Activated CD4-positive, alpha-beta T cell treated with anti-CD3 and anti-CD28 coated beads for 48 hours (primary cell): ENCODE measurements around the gene HOMER1.
"Not testable (repeated sequence)": the region's sequence is repeated elsewhere in the genome, so short reads cannot be mapped to it uniquely, and the experiment has no call there.

Experiments used
- DNase-seq: peaks from one replicate; pipeline ENCODE4 v3.0.0-alpha.2; 2020

Gene HOMER1

DNA sequence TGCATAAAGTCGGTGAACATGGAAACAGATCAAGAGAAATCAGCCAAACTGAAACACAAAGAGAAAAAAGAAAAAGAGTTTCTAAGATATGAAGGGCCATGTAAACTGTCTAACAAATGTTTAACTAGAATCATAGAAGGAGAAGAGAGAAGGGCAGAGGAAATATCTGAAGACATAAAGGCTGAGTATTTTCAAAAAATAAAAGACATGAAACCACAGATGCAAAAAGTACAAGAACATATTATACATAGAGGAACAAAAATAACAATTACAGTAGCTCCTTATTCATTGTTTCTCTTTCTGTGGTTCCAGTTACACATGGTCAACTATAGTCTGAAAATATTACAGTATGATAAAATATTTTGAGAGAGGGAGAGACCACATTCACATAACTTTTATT, 106.3 kb downstream of the HOMER1 start:
- DNase-seq = no peak

- DNase-seq = no peak
These were observed 112.7 kb downstream of the HOMER1 start for GRCh38 chr5:79401216-79401615.

DNA sequence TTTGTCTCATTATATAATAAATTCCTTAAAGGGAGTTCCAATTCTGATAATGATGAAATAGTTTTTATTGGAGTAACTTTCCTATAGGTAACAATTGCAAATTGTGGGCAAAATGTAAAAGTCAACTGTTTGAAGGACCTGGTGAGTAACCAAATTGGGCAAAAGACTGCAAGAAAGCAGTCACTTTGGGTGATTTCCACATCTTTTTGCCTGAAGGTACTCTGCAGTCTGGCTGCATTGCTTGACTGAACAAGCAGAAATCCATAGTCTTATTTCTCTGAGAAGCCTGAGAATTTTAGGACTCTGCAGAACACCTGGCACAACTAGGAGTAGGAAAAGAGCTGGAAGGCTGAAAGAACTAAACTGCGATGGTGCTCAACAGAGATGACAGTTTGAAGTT, 114.9 kb downstream of the HOMER1 start:
- no peak for DNase-seq

DNA sequence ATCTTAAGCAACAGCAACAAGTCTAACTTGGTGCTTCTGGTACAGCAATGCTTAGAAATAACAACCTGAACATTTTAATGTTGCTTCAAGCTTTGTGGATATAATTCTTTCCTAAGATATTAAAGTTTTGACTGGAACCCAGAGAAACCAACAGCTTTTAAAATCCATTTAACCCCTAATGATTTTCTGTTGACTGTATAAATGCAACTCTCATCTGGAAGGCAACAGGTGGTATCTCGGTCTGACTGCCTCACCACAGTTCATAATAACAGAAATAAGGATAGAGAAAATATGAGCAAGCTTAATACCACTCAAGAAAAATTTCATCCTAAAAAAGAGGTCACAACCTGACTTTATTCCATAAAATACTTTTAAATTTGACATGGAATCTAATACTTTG, 116.9 kb downstream of the HOMER1 start:
- DNase-seq = no peak

DNA sequence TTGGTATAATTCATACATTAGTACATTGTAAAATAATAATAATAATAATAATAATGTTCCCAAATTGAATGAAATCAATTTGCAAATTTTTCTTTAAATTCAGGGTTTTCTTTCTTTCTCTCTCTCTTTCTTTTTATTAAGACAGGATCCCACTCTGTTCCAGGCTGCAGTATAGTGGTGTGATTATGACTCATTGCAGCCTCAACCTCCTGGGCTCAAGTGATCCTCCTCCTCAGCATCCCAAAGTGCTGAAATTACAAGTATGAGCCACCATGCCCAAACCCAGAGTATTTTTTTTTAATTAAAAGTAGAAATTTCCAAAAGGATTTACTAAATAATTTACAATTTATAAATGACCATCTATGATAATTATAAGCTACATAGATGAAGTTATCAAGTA, 117.7 kb downstream of the HOMER1 start:
- DNase-seq = no peak

DNA sequence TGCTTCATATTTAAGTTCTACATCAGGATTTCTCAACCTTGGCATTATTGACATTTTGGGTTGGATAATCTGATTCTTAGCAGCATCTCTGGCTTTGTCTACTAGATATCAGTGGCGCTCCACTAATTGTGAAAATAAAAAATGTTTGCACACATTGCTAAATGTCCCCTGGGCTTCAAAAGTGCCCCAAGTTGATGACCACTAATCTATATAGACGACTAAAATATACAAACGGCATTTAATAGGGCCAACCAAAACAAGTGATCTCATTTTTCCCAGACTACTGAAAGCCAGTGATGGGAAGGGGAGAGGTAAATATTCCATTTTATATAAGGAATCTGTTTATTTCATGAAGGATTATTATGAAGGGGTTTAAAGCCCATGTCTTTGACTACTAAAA, 118.6 kb downstream of the HOMER1 start:
- DNase-seq = no peak

GRCh38 chr5:79392776-79393175, 121.2 kb downstream of the HOMER1 start:
- DNase-seq = no peak

DNA sequence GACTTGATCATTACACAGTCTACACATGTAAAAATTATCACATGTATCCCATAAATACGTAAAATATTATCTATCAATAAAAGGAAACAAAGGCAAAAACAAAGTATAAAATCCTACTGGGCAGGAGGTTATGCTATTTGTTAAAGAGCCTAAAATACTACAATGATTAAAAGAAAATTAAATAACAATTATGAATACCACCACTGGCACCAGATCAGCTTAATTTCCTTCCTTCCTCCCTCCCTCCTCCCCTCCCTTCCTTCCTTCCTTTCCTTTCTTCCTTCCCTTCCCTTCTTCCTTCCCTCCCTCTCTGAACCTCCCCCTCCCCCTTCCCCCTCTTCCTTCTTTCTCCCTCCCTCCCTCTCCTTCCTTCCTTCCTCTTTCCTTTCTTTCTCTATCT, 127.3 kb downstream of the HOMER1 start:
- no peak for DNase-seq

DNA sequence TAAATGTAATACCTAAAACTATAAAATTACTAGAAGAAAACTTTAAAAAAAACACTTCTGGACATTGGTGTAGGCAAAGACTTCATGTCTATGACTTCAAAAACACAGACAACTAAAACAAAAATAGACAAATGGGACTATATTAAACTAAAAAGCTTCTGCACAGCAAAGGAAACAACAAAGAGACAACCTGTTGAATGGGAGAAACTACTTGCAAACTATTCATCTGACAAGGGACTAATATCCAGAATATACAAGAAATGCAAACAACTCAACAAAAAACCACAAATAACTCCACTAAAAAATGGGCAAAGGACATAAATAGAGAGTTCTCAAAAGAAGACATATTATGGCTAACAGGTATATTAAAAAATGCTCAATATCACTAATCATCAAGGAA, 128.8 kb downstream of the HOMER1 start:
- DNase-seq = not testable (repeated sequence)

GRCh38 chr5:79378510-79379186, 135.3 kb downstream of the HOMER1 start:
- no peak for DNase-seq

GRCh38 chr5:79357398-79357797, 156.5 kb downstream of the HOMER1 start:
- no peak for DNase-seq

- DNase-seq = no peak
These were observed 164.1 kb downstream of the HOMER1 start for GRCh38 chr5:79349881-79350280.

DNA sequence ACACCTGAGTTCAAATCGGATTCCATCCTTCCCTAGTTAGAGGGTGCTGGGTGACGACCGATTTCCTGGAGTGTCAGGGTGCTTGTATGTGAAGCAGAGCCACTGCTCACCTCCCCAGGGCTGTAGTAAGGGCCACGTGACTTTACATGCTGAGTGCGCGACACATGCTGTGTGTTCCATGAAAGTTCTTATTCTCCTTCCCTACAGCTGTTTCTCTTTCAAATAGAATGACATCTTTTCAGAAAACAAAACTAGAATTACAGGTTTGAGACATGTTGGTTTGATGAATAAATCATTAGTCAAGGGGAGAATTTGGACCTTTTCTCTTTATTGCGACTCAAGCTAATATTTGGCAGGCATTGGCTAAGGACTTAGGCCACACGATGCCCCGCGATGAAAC, 164.9 kb downstream of the HOMER1 start:
- DNase-seq = no peak

DNA sequence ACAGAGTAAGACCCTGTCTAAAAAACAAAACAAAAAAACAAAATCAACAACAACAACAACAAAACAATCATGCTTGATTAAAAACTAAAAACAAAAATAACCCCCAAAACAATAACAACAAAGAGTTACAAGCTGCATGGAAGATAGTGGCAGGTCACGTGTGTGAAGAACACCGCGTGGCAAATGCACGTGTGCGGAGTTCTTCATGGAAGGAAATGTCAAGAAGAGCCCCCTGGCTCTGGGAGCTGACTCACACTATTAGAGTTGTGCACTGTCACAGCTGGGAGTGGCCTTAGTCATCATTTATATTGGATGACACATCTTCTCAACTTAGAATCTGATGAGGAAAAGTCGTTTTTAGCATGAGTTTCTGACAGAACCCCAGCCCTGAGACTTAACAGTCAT, 167.5 kb downstream of the HOMER1 start:
- no peak for DNase-seq

- no peak for DNase-seq
These were observed 179.9 kb downstream of the HOMER1 start for GRCh38 chr5:79333852-79334557.

DNA sequence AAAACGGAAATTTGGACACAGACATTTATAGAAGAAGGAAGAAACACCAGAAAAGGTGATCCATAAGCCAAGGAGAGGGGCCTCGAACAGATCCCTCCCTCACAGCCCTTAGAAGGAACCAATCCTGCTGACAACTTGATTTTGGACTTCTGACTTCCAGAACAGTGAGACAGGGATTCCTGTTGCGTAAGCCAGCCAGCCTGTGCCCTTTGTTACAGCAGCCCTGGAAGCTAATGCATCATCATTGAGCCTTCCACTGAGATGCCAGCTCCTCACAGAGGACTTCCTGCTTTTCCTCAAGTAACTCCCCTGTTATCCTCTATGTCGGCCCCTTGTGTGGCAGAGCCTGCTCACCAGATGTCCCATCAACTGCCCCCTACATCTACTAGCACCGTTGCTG, 183.9 kb downstream of the HOMER1 start:
- DNase-seq = no peak

DNA sequence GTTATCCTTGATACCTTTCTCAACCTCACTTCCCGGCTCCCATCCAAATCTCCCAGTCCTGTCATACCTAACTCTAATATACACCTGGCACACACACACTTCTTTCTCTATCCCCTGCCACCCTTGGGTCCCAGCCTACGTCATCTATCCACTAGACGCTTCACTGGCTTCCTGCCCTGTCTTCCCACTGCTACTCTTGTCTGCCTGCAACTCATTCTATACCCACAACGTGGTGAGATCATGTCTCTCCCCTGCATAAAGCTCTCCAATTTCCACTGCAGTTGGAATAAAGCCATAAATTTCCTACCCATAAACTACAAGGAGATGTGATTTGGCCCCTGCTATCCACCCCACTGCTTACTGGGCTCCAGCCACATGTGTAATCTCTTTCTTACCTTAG, 184.5 kb downstream of the HOMER1 start:
- no peak for DNase-seq
